GM13976 (cell line): ENCODE data around the gene HERPUD2.
A peak's percentile ranks its signal among the peaks of the same experiment; 100 is the strongest.
"Not testable (repeated sequence)": the region's sequence is repeated elsewhere in the genome, so short reads cannot be mapped to it uniquely, and the experiment has no call there.

Source experiments
- DNase-seq: peaks from one replicate; pipeline ENCODE4 v3.0.0; 2012; ENCODE audit warnings: low spot score
- CTCF ChIP-seq: IDR thresholded peaks from 2 replicates; pipeline ENCODE4 v1.5.1; 2012; ENCODE audit warnings: borderline replicate concordance, mild to moderate bottlenecking; ENCODE audit not compliant: insufficient read depth; ENCODE audit errors: extremely low read depth, missing control alignments, control extremely low read depth
- in situ Hi-C: fragments of 300-500 bp; cut with MboI; formaldehyde crosslinking; loops from one replicate; pipeline ENCODE4 v1.12.0; 2022; ENCODE audit warnings: low sequenced_read_pairs, mixed read lengths, inconsistent platforms; ENCODE audit not compliant: unreplicated experiment

The HERPUD2 gene

GRCh38 chr7:35697414-35698175 lies 2.7 kb upstream of the HERPUD2 start:
- TF ChIP-seq CTCF = no peak
- in situ Hi-C loops = no loop called here
- DNase-seq = no peak

GRCh38 chr7:35695987-35696386 lies 1.1 kb upstream of the HERPUD2 start:
- no peak for TF ChIP-seq CTCF
- DNase-seq = no peak
- in situ Hi-C loops = no loop called here

- no peak for DNase-seq
- TF ChIP-seq CTCF = no peak
- in situ Hi-C loops = no loop called here
These were observed 527 bp upstream of the HERPUD2 start for GRCh38 chr7:35695473-35695850.

- DNase-seq = peak; percentile 45
- TF ChIP-seq CTCF = no peak
- in situ Hi-C loops = no loop called here
These were observed 663 bp downstream of the HERPUD2 start for GRCh38 chr7:35694161-35694783.

- in situ Hi-C loops = no loop called here
- peak; percentile 45 for DNase-seq
- no peak for TF ChIP-seq CTCF
These were observed 3.1 kb downstream of the HERPUD2 start for GRCh38 chr7:35691827-35692307.

- in situ Hi-C loops = no loop called here
- no peak for DNase-seq
- no peak for TF ChIP-seq CTCF
These were observed 3.6 kb downstream of the HERPUD2 start for GRCh38 chr7:35691366-35691765.

- in situ Hi-C loops, DNase-seq: not testable (repeated sequence)
These were observed 4.3 kb downstream of the HERPUD2 start for GRCh38 chr7:35690614-35691013.
